GM12865 (cell line): ENCODE data around the gene MAP3K20.

Experiments
- DNase-seq: peaks from one replicate; pipeline ENCODE4 v3.0.0; 2010; ENCODE audit warnings: low read depth
- H3K4me3 ChIP-seq: 2 replicates; pipeline ENCODE4 v1.5.1; 2011; ENCODE audit warnings: mild to moderate bottlenecking, low read depth, low read length, control low read depth
- CTCF ChIP-seq: IDR thresholded peaks from 2 replicates; pipeline ENCODE4 v1.5.1; 2011; ENCODE audit warnings: low read length, control low read depth, low read depth, inconsistent platforms; ENCODE audit not compliant: insufficient read depth; ENCODE audit errors: missing control alignments

Gene MAP3K20

GRCh38 chr2:173109253-173110188, 33.9 kb downstream of the MAP3K20 start:
- no peak overlapping the region for H3K4me3 ChIP-seq
- DNase-seq = no peak
- TF ChIP-seq CTCF = no peak

GRCh38 chr2:173117678-173118077, 42.0 kb downstream of the MAP3K20 start:
- no peak for TF ChIP-seq CTCF
- no peak for DNase-seq
- no peak overlapping the region for H3K4me3 ChIP-seq

- no peak overlapping the region for H3K4me3 ChIP-seq
- TF ChIP-seq CTCF = no peak
- DNase-seq = no peak
Observed at GRCh38 chr2:173118395-173118794, 42.7 kb downstream of the MAP3K20 start.

- TF ChIP-seq CTCF = no peak
- peak; percentile 19 for DNase-seq
- no peak overlapping the region for H3K4me3 ChIP-seq
Observed at GRCh38 chr2:173119069-173119807, 43.6 kb downstream of the MAP3K20 start.

- DNase-seq = peak; percentile 23
- no peak overlapping the region for H3K4me3 ChIP-seq
- TF ChIP-seq CTCF = no peak
Observed at GRCh38 chr2:173119944-173120343, 44.3 kb downstream of the MAP3K20 start.

GRCh38 chr2:173122936-173123335, 47.3 kb downstream of the MAP3K20 start:
- H3K4me3 ChIP-seq = no peak overlapping the region
- no peak for TF ChIP-seq CTCF

More at GRCh38 chr2:173122936-173123335, 47.3 kb downstream of the MAP3K20 start:
- DNase-seq = no peak
